ENCODE data around the gene PRDM10.

DNA sequence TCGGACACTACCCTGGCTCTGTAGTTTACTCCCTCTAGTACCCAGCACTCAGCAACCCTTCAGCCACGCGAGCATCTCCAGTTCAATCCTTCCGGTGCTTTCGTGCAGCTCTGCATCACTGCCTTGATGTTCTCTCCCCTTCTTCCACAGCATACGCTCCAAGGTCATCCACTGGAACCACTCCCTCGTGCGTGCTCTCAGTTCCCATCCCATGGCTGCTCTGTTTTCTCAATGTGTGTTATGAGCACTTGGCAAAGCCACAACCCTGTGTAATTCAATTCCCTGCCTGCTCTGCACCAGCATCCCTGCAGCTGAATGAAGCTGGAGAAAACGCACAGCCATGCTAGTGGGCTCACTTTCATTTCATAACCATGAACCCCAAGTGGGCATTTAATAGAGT, 68.7 kb downstream of the PRDM10 start:
- TF ChIP-seq POLR2AphosphoS5 (IDR thresholded peaks at IDR 0.05; ENCODE audit: low read depth, low read length) (no peak), REST (IDR thresholded peaks at IDR 0.05; ENCODE audit: insufficient read depth in 1 of 2, low read depth in 2 of 2, low read length in 2 of 2) (no peak)
